Bronchial epithelial cell (primary cell): ENCODE results near the gene BHMT2. TPM values are rescaled to one million over a fixed set of nuclear protein-coding genes. Genes with fewer than 3 reads are reported as not detected.

Experiments used
- DNase-seq: peaks from one replicate; pipeline ENCODE4 v3.0.0-alpha.2; 2010; ENCODE audit warnings: low read depth
- FAIRE-seq: peaks from 2 replicates; lab custom pipeline; 2011; peaks lifted over from hg19 to GRCh38; lab: Jason Lieb, UNC
- H3K27me3 ChIP-seq: 2 replicates; pipeline ENCODE4 v1.5.1; 2011; ENCODE audit warnings: low read length; ENCODE audit not compliant: control insufficient read depth, insufficient read depth
- H3K36me3 ChIP-seq: 2 replicates; pipeline ENCODE4 v1.5.1; 2011; ENCODE audit warnings: low read length; ENCODE audit not compliant: control insufficient read depth, insufficient read depth
- H3K4me3 ChIP-seq: 2 replicates; pipeline ENCODE4 v1.5.1; 2011; ENCODE audit warnings: mild to moderate bottlenecking, low read depth, low read length, control low read depth
- CTCF ChIP-seq: IDR thresholded peaks from 2 replicates; pipeline ENCODE4 v1.5.1; 2011; ENCODE audit warnings: mild to moderate bottlenecking, moderate library complexity, low read length, control low read depth, inconsistent platforms; ENCODE audit not compliant: insufficient read depth, severe bottlenecking
- total RNA-seq: library from RNA; depleted of rRNA; stranded (reverse); fragments of >200 nt; gene quantifications from 2 replicates; pipeline ENCODE4 v1.2.1, GENCODE V29; 2014

The BHMT2 gene
- total RNA-seq, 1 donor from 2014 or later: not detected

GRCh38 chr5:79032782-79033181 lies 36.8 kb upstream of the BHMT2 start:
- H3K36me3 ChIP-seq: no peaks in the 10 kb centered on the region
- no peak for TF ChIP-seq CTCF
- H3K4me3 ChIP-seq: no peak overlapping the region
- FAIRE-seq (no peak), DNase-seq (peak; percentile 9)
- no peaks in the 10 kb centered on the region for H3K27me3 ChIP-seq

- DNase-seq (no peak), FAIRE-seq (no peak)
- Histone ChIP-seq H3K4me3 (no peak overlapping the region), H3K36me3 (no peaks in the 10 kb centered on the region), H3K27me3 (no peaks in the 10 kb centered on the region)
- no peak for TF ChIP-seq CTCF
Observed at GRCh38 chr5:79035237-79035636, 34.3 kb upstream of the BHMT2 start.

GRCh38 chr5:79036769-79037168 lies 32.8 kb upstream of the BHMT2 start:
- no peaks in the 10 kb centered on the region for H3K36me3 ChIP-seq
- no peaks in the 10 kb centered on the region for H3K27me3 ChIP-seq
- no peak for TF ChIP-seq CTCF
- FAIRE-seq (no peak), DNase-seq (no peak)
- H3K4me3 ChIP-seq: no peak overlapping the region

- no peak for DNase-seq
- Histone ChIP-seq H3K36me3 (no peaks in the 10 kb centered on the region), H3K4me3 (no peak overlapping the region), H3K27me3 (no peaks in the 10 kb centered on the region)
- FAIRE-seq: no peak
- no peak for TF ChIP-seq CTCF
Observed at GRCh38 chr5:79042188-79042587, 27.4 kb upstream of the BHMT2 start.

GRCh38 chr5:79047199-79047598 lies 22.4 kb upstream of the BHMT2 start:
- Histone ChIP-seq H3K36me3 (no peaks in the 10 kb centered on the region), H3K4me3 (no peak overlapping the region), H3K27me3 (peaks cover 2% of the 10 kb centered on the region)
- DNase-seq (no peak), FAIRE-seq (no peak)
- TF ChIP-seq CTCF: no peak

- H3K27me3 ChIP-seq: peaks cover 2% of the 10 kb centered on the region
- H3K36me3 ChIP-seq: no peaks in the 10 kb centered on the region
- FAIRE-seq: no peak
- no peak for TF ChIP-seq CTCF
- no peak overlapping the region for H3K4me3 ChIP-seq
- DNase-seq: no peak
Observed at GRCh38 chr5:79048437-79048836, 21.1 kb upstream of the BHMT2 start.
